22Rv1 (cell line): ENCODE measurements around the gene RPL36AL.

Experiments
- H3K27ac ChIP-seq: fragments of 450-650 bp; 2 replicates; pipeline ENCODE4 v1.5.1; 2017
- CTCF ChIP-seq: fragments of 450-650 bp; IDR thresholded peaks from 2 replicates; pipeline ENCODE4 v1.5.1; 2017; ENCODE audit warnings: mild to moderate bottlenecking
- ZFX ChIP-seq: fragments of 450-650 bp; IDR thresholded peaks from 2 replicates; pipeline ENCODE4 v1.6.1; 2017; ENCODE audit warnings: antibody characterized with exemption, borderline replicate concordance

RPL36AL gene

GRCh38 chr14:49582113-49582977 is 38.1 kb downstream of the RPL36AL start:
- TF ChIP-seq ZFX (no peak), CTCF (no peak)
- H3K27ac ChIP-seq = peak overlapping the region; percentile 24

- H3K27ac ChIP-seq = peak overlapping the region; percentile 24
- no peak for TF ChIP-seq ZFX
- TF ChIP-seq CTCF = no peak
Observed at GRCh38 chr14:49581209-49582112, 39.0 kb downstream of the RPL36AL start.

GRCh38 chr14:49579841-49580240 is 40.6 kb downstream of the RPL36AL start:
- no peak overlapping the region for H3K27ac ChIP-seq
- no peak for TF ChIP-seq CTCF
- TF ChIP-seq ZFX = no peak

- H3K27ac ChIP-seq = no peak overlapping the region
- TF ChIP-seq CTCF = no peak
- TF ChIP-seq ZFX = no peak
Observed at GRCh38 chr14:49578141-49578540, 42.3 kb downstream of the RPL36AL start.

- TF ChIP-seq ZFX (no peak), CTCF (no peak)
- no peak overlapping the region for H3K27ac ChIP-seq
Observed at GRCh38 chr14:49574038-49574437, 46.4 kb downstream of the RPL36AL start.

GRCh38 chr14:49569281-49569680 is 51.1 kb downstream of the RPL36AL start:
- no peak for TF ChIP-seq ZFX
- no peak for TF ChIP-seq CTCF
- no peak overlapping the region for H3K27ac ChIP-seq
